ENCODE measurements around the gene S100A12.

GRCh38 chr1:153342178-153342577 is 33.2 kb downstream of the S100A12 start:
- TF ChIP-seq CTCF (IDR thresholded peaks at IDR 0.05; ENCODE audit: low read depth, low read length, poor library complexity, severe bottlenecking) (no peak), EZH2phosphoT487 (IDR thresholded peaks at IDR 0.05; ENCODE audit: borderline replicate concordance, low read length) (no peak)
